HG03520 (cell line): ENCODE data around the gene CHN1.

ENCODE experiments used
- ATAC-seq: cut with Tn5 transposase; IDR thresholded peaks from one replicate; pipeline ENCODE4 v1.9.1; 2021; ENCODE audit warnings: mild to moderate bottlenecking, moderate library complexity; ENCODE audit not compliant: unreplicated experiment

The CHN1 gene

DNA sequence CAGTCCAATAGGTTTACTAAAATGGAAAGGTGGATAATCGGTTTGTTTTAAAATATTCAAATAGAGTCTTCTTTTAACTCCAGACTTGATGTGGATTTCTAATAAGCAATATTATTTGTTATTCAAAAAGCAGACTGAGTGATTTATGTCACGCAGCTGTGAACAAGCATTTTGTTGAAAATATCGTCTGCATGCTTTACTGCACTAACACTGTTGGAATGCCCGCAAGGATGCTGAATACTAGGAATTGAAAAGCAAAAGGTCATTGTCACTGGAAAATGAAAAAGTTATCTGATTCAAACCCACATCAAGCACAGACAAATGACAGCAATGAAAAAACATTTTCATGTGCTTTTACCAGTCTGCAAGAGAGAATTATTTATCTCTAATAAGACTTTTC lies 31.1 kb downstream of the CHN1 start:
- no peak for ATAC-seq

DNA sequence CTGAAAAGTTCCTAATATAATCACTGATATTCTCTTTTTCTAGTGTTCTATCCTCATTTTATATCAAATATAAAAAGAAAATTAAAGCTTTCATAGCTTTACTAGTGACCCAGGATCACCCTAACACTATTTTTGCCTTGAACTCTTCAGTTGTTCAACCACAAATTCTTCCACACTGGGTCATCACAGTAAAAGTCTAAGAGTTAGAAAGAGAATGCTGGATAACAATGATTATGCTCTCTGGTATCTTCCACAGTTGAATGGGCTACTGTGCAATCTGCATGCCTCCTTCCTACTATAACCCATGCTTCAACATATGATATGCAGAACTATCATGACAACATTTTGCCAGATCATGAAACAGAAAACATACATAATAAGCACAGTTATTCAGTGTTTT lies 32.3 kb downstream of the CHN1 start:
- ATAC-seq = no peak

DNA sequence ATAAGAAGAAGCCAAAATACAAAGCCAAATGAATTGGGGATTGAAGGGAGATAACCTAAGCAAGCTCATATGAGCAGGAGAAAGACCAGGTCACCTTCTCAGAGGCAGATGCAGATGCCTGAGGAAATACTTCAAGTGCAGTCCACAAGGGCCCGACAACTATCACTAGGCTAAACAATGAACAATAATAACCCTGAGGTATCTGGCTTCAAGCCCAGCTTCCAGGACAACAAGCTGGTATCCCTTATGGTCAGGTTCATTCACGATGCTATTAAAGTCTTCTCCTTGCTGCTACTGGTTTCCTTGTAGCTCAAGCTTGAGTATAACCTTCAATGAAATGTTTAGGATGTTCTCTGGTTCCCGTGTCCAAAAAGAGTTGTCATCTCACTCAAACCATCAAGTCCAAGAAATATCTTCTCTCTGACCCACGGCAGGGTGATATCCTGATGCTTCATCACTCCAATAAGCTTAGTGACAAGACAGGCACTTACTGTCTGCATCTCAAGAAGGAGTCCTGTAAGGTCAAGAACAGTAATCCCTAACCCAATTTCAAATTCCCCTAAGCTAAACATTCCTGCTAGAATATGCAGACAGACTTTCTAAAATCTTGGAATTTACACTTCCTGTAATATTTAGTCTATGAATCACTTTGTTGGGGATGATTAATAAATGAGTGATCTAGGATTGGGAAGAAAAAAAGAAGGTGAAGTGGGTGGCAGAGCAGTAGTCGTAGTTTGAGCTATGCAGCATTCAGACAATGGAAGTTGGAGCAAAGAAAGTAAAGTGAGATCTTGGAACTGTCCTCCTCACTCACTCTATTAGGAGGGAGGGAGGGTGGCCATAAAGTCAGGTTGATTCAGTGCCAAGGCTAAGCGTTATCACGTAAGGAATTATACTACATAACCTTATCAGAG lies 33.1 kb downstream of the CHN1 start:
- ATAC-seq = no peak

DNA sequence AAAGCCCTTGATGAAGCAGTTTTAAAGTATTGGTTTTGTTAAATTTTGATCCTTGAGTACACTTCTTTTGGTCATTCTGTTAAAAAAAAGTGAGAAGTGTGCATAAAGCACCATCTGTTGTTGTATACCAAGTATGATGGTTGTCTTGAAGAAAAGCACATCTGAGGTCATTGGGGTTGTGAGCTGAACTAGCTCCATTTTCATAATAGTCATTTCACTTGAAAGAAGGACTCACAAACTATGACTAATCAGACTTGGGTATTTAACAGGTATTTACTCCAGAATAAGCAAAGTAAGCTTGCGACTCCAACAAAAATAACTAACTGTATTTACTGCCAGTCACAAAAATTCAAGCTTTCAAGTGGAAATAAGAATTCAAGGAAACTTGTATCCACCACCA lies 35.1 kb downstream of the CHN1 start:
- no peak for ATAC-seq

DNA sequence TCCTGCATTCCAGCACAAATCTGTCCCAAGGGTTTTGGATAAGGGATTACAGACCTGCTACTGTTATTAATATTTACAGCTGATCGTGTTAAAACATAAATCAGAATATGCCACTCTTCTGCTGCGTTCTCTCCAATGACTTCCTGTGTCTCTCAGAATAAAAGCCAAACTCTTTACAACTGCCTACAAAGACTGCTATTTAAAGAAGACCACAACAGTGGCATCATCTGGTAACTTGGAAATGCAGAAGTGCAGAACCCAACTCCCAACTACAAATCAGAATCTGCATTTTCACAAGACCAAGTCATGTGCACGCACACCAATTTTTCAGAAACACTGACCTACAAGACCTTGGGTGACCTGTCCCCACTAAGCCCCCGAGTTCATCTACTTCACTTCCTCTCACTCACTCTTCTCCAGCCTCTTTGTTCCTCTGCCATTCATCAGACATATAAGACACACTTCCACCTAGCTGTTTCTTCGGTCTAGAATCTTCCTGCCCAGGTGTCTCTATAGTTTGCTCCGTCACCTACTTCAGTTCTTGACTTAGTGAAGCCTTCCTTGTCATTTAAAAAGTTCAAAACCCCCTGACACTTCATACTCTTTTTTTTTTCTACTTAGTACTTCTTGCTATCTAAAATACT lies 36.0 kb downstream of the CHN1 start:
- no peak for ATAC-seq

DNA sequence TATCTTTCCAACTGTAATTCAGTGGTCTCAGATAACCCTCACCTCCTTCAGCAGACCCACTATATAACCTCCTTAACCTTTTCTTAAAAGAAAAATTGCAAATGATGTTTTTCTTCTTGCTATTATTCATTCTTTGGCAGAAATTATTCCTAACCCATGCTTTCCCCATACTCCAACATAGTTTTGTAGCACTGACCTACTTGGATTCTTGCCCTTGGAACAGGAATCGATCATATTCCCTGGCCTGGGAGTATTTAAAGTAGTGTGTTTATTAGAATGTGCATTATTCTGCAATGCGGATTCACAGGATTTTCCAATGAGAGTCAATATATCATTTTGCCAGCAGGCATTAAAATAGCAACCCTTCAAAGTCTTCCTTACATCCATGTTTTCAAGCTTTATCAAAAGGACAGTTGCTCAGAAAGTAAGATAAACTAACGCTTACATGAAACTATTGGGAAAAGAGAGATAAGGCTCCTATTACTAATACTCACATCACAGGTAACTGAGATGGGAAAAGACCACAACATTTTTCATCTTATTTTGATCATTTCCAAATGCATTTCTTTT lies 37.4 kb downstream of the CHN1 start:
- ATAC-seq = no peak

DNA sequence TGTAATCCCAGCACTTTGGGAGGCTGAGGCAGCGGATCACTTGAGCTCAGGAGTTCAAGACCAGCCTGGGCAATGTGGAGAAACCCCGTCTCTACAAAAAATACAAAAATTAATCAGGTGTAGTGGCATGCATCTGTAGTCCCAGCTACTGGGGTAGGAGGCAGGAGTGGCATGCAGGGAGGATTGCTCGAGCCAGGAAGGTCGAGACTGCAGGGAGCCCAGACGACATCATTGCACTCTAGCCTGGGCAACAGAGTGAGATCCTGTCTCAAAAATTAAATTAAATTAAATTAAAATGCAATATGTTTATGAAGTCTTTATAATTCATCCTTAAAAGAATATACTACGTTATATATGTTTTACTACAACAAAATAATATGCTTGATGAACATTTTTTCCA lies 38.1 kb downstream of the CHN1 start:
- ATAC-seq = no peak

DNA sequence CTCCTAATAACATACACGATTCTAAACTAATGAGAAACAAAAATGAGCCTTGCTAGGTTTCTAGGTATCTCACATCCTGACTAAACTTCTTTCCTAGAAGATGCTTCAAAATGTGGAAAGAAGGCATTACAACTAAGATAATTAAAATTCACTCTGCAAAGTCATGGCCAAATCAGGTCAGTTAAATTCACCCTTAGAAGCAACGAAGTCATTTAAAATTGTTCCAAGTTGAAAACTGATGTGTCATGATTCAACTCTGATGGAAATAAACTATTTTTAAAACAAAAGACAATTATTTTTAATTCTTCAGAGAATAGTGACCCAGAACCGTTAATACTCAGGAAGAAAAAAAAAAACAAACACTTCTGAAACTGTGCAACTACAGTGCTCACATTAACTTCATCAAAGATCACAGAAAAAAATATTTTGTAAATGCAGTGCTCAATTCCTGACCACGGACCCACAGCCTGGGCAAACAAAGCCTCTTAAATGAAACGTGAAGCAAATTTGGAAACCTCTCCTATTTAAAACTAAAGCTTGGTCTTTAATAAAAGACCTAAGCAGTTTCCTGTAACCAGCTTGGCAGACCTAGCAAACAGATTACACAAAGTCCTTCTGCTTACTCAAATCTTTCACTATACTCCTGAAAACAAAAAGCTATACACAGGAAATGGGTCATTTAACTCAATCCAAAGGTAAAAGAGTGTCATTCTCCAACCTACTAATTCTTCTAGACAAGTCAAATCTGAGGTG lies 39.0 kb downstream of the CHN1 start:
- no peak for ATAC-seq

DNA sequence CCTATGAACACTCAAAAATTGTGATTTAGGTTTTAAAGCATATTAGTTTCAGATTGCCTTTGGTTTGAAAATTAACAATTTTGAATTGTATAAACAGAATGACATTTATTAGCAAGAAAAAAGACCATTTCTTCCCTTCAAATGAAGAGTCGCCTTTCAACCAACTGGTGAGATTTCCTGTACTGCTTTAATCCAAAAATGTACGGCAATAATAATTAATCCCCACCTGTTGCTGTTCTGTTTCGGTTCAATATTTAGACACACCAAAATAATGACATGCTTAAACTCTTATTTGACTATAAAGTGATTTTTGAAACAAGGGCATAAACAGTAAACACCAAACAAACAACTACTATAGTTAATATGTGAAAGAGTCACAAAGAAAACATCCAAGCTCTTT lies 39.6 kb downstream of the CHN1 start:
- ATAC-seq = no peak

DNA sequence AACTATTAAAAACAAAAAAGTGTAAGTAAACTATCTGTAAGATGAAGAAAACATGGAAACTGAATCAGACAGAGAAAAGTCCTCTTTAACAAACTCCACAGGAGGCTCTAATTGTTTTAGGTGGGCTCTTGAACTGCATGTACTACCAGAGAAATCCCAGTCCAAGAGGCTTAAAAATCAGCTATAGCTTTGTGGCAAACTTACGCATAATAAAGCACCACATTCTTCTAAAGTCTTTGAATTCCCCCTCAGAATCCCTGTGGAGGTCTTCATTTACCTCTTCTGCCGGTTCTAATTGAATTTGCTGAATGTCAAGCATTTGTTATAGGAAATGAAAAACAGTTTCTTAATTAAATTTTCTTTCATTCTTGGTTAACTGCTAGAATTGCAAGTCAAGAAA lies 40.8 kb downstream of the CHN1 start:
- no peak for ATAC-seq

DNA sequence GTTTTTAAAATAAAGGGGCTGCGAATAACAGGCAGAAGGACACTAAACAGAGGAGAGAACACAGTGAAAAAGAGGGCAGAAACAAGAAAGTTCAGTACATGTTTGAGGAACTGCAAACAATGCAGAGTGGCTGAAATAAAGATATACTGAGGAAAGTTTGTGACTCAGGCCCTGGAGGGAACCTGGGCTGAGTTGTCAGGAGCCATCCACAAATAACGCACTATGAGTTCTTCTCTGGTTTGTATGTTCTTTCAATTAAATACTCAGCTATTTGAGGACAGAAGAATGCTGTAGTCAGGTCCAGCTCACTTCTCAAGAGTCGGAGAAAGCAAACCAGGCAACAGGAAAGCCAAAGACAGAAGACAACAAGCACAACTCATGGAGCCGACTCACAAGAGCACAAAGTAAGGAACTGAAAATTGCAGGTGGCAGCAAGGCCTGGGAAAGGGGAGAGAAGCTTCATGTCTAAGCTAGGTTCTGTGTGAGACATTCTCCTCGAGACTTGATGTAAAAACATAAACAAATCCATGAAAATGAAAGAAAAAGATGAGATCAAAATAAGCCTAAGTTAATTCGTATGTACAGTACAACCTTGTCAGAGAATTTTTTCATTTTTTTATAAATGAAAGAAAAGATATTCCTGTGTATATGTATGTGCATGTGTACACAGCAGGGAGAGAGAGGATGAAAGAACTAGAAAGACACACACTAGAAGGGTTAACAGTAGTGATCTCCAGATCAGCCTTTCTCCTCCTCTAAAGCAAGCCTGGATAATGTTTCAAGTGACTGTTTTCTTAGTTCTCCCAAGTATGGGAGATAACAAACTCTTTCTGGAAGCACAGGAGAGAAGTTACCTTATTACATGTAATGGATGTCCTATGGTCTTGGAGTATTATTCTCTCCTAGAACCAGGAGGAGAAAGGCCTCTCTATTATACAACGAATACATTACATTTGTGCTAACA lies 41.5 kb downstream of the CHN1 start:
- ATAC-seq = no peak

DNA sequence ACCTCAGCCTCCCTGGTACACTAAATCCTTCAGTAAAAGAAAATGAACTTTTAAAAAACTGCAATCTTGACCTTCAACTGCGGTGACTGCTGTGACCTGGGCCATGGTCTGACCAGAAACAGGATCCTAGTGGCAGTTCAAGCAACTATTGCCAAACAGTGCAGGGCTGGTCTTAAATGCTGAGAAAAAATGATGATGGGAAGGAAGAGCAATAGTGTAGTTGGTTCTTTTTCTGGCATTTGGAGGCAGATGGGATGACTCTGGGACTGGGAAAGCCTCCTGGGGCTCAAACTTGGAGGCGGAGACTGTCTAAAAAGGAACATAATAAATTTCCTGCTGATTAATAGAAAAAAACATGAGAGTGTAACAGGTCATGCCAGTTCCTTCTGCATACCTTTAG lies 45.4 kb downstream of the CHN1 start:
- ATAC-seq = no peak

DNA sequence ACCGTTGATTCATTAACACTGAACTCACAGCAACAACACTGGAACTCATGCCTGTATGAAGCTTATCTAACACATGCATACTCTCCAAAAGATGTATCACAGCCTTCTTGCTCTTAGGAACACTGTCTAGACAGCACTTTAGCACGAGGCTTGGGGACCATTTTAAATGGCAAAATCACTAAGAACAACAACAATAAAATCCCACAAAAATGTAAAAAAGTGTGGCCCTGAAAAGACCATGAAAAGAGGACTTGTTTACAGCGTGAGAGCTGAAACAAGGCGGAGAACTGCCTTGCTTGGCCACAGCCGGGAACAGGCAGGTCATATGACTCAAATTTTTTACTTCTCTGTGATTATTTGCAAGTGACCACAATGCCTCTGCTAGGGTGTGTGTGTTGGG lies 48.1 kb downstream of the CHN1 start:
- ATAC-seq = no peak

DNA sequence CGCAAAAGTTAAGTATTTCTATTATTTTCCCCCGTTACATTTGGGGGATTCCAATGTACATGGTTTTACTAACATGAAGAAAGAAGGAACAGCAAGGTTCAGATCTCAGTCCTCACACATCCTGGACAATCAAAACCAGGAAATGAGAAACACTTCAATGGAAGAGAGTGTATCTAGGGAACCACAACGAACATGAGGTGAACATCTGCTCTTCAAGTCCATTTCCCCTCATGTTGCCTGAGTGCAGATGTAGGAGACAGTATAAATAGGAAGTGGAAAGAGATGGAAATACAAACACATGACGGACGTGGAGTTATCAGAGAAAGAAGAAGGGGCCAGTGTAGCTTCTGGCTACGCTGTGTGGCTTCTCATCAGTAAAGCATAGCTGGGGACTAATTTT lies 52.6 kb downstream of the CHN1 start:
- no peak for ATAC-seq

DNA sequence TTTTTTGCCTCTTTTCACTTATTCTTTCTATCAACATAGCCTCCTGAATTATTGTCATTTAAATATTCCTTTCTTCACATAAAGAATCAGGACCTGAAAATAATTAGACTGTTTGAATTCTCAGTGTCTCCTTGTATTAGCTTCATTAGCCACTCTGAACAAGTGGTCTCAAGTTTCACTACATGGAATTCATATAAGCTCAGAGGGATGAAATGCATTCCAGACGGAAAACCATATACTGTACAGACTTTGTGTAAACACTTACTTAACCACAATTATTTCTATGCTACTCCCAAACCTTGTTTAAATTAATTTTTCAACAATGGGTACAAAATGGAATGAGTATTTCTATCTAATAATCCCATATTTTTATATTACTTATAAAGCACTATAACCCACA lies 53.4 kb downstream of the CHN1 start:
- ATAC-seq = no peak

DNA sequence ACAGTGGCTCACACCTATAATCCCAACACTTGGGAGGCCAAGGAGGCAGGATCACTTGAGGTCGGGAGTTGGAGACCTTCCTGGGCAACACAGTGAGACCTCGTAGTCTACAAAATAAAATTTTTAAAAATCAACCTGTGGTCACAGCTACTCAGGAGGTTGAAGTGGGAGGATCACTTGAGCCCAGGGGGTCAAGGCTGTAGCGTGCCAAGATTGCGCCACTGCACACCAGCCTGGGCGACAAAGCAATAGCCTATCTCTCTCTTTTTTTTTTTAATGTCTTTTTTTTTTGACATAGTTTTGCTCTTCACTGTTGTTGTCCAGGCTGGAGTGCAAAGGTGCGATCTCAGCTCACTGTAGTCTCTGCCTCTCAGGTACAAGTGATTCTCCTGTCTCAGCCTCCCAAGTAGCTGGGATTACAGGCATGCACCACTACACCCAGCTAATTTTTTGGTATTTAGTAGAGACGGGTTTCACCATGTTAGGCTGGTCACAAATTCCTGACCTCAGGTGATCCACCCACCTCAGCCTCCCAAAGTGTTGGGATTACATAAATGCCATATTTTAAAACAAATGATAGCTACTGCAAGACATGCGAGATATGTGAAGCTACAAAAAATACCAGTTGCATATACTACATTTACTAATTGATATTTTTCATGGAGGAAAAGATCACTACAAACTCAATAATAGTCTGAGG lies 55.0 kb downstream of the CHN1 start:
- no peak for ATAC-seq

DNA sequence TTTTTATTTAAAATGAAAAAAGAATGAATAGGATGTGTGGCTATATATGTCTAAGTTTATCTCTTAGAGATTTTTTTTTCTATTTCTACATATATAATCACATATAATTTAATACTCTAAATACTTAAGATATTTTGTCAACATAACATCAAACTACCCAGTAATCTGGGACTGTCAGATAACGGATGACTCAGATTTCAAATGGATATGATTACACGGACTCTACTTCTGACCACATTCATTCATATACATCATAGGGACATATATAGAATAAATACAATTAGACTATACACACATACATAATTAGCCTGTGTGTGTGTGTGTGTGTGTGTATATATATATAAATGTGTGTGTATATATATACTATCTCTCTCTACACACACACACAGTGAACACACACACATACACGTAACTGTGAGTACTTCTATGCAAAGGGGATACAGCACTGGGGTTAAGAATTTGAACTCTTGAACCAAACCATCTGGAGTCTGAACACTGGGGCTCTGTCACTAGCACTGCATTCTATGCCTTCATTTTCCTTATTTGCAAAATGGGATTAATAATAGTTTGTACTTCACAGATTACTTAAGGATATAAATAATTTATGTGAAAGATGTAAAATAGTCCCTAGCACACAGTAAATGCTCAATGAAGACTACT lies 59.5 kb downstream of the CHN1 start:
- no peak for ATAC-seq

DNA sequence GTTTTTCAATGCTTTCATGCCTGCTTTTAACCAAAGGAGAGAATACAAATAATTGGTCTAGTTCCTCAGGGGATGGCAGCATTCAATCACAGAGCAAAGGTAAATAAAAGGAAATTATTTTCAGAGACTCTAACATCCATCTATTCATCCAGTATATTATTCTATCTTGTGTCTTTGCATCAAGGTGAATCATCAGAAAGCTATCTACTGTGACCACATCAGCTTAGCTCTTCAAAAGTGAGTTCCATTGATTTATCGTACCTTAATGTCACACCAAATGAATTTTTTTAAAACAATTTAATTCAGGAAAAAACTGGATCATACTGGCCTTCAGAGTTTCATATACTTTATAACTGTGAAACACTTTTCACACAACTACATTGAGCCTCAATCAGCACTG lies 66.1 kb downstream of the CHN1 start:
- no peak for ATAC-seq

DNA sequence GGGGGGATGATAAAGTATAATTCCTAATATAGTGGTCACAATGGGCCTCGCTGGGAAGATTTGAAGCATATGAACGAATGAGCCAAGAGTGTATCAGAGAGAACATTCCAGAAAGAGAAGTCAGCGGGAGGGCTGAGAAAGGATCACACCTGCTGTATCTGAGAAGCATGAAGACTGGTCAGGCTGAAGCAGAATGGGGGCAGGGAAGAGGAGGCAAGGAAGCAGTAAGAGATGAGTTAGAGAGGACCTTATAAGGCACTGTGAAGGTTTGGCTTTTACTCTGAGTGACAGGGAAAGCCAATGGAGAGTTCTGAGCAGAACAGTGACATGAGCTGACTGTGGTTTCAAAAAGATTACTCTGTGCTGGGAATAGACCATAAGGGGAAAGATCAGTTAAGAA lies 73.5 kb downstream of the CHN1 start:
- no peak for ATAC-seq
